ENCODE results near the gene STX10. TPM values are rescaled to one million over a fixed set of nuclear protein-coding genes. Genes with fewer than 3 reads are reported as not detected.
A peak's percentile ranks its signal among the peaks of the same experiment; 100 is the strongest.

STX10 gene
- total and polyA plus RNA-seq, 9 of the 15 experiments (the other 6 are each of a cell fraction or from before 2014, with no cell fraction given), result 0.51 to 66.3 (median 31.0) TPM

DNA sequence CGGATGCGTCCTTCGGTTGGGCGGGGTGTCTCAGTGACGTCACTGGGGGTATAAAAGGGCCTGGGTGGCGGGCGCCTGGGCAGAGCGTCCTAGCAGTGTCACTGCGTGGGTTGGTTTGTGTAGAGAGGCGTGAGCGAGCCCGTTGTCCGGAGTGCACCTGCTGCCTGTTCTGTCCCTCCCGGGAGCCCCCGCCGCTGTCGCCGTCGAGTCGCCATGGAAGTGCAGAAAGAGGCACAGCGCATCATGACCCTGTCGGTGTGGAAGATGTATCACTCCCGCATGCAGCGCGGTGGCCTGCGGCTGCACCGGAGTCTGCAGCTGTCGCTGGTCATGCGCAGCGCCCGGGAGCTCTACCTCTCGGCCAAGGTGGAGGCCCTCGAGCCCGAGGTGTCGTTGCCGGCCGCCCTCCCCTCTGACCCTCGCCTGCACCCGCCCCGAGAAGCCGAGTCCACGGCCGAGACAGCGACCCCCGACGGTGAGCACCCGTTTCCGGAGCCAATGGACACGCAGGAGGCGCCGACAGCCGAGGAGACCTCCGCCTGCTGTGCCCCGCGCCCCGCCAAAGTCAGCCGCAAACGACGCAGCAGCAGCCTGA is 2.9 kb upstream of the STX10 start (continued):
- no peak; the same call in 1 of the 2 replicates for TF ChIP-seq BMI1 (IDR thresholded peaks at IDR 0.05; ENCODE audit: low read length)
- peak; percentile 84 for TF ChIP-seq PHF8 (IDR thresholded peaks at IDR 0.05; ENCODE audit: borderline replicate concordance, low read length)
- TF ChIP-seq KLF16 (IDR thresholded peaks at IDR 0.05), result no peak
- no peak for TF ChIP-seq ZNF12 (CRISPR knock-in tag; IDR thresholded peaks at IDR 0.05)
- TF ChIP-seq NCOA6 (IDR thresholded peaks at IDR 0.05), result peak; percentile 72; the same call in 1 of the 2 replicates
- no peak for TF ChIP-seq PURB (CRISPR knock-in tag; IDR thresholded peaks at IDR 0.05; ENCODE audit: low read depth)
- TF ChIP-seq, protein P1, sequence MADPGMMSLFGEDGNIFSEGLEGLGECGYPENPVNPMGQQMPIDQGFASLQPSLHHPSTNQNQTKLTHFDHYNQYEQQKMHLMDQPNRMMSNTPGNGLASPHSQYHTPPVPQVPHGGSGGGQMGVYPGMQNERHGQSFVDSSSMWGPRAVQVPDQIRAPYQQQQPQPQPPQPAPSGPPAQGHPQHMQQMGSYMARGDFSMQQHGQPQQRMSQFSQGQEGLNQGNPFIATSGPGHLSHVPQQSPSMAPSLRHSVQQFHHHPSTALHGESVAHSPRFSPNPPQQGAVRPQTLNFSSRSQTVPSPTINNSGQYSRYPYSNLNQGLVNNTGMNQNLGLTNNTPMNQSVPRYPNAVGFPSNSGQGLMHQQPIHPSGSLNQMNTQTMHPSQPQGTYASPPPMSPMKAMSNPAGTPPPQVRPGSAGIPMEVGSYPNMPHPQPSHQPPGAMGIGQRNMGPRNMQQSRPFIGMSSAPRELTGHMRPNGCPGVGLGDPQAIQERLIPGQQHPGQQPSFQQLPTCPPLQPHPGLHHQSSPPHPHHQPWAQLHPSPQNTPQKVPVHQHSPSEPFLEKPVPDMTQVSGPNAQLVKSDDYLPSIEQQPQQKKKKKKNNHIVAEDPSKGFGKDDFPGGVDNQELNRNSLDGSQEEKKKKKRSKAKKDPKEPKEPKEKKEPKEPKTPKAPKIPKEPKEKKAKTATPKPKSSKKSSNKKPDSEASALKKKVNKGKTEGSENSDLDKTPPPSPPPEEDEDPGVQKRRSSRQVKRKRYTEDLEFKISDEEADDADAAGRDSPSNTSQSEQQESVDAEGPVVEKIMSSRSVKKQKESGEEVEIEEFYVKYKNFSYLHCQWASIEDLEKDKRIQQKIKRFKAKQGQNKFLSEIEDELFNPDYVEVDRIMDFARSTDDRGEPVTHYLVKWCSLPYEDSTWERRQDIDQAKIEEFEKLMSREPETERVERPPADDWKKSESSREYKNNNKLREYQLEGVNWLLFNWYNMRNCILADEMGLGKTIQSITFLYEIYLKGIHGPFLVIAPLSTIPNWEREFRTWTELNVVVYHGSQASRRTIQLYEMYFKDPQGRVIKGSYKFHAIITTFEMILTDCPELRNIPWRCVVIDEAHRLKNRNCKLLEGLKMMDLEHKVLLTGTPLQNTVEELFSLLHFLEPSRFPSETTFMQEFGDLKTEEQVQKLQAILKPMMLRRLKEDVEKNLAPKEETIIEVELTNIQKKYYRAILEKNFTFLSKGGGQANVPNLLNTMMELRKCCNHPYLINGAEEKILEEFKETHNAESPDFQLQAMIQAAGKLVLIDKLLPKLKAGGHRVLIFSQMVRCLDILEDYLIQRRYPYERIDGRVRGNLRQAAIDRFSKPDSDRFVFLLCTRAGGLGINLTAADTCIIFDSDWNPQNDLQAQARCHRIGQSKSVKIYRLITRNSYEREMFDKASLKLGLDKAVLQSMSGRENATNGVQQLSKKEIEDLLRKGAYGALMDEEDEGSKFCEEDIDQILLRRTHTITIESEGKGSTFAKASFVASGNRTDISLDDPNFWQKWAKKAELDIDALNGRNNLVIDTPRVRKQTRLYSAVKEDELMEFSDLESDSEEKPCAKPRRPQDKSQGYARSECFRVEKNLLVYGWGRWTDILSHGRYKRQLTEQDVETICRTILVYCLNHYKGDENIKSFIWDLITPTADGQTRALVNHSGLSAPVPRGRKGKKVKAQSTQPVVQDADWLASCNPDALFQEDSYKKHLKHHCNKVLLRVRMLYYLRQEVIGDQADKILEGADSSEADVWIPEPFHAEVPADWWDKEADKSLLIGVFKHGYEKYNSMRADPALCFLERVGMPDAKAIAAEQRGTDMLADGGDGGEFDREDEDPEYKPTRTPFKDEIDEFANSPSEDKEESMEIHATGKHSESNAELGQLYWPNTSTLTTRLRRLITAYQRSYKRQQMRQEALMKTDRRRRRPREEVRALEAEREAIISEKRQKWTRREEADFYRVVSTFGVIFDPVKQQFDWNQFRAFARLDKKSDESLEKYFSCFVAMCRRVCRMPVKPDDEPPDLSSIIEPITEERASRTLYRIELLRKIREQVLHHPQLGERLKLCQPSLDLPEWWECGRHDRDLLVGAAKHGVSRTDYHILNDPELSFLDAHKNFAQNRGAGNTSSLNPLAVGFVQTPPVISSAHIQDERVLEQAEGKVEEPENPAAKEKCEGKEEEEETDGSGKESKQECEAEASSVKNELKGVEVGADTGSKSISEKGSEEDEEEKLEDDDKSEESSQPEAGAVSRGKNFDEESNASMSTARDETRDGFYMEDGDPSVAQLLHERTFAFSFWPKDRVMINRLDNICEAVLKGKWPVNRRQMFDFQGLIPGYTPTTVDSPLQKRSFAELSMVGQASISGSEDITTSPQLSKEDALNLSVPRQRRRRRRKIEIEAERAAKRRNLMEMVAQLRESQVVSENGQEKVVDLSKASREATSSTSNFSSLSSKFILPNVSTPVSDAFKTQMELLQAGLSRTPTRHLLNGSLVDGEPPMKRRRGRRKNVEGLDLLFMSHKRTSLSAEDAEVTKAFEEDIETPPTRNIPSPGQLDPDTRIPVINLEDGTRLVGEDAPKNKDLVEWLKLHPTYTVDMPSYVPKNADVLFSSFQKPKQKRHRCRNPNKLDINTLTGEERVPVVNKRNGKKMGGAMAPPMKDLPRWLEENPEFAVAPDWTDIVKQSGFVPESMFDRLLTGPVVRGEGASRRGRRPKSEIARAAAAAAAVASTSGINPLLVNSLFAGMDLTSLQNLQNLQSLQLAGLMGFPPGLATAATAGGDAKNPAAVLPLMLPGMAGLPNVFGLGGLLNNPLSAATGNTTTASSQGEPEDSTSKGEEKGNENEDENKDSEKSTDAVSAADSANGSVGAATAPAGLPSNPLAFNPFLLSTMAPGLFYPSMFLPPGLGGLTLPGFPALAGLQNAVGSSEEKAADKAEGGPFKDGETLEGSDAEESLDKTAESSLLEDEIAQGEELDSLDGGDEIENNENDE (IDR thresholded peaks at IDR 0.05; ENCODE audit: low read depth, low read length), result no peak
- TF ChIP-seq, protein P2, sequence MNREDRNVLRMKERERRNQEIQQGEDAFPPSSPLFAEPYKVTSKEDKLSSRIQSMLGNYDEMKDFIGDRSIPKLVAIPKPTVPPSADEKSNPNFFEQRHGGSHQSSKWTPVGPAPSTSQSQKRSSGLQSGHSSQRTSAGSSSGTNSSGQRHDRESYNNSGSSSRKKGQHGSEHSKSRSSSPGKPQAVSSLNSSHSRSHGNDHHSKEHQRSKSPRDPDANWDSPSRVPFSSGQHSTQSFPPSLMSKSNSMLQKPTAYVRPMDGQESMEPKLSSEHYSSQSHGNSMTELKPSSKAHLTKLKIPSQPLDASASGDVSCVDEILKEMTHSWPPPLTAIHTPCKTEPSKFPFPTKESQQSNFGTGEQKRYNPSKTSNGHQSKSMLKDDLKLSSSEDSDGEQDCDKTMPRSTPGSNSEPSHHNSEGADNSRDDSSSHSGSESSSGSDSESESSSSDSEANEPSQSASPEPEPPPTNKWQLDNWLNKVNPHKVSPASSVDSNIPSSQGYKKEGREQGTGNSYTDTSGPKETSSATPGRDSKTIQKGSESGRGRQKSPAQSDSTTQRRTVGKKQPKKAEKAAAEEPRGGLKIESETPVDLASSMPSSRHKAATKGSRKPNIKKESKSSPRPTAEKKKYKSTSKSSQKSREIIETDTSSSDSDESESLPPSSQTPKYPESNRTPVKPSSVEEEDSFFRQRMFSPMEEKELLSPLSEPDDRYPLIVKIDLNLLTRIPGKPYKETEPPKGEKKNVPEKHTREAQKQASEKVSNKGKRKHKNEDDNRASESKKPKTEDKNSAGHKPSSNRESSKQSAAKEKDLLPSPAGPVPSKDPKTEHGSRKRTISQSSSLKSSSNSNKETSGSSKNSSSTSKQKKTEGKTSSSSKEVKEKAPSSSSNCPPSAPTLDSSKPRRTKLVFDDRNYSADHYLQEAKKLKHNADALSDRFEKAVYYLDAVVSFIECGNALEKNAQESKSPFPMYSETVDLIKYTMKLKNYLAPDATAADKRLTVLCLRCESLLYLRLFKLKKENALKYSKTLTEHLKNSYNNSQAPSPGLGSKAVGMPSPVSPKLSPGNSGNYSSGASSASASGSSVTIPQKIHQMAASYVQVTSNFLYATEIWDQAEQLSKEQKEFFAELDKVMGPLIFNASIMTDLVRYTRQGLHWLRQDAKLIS (CRISPR knock-in tag; IDR thresholded peaks at IDR 0.05), result peak; percentile 100
- TF ChIP-seq HDAC6 (IDR thresholded peaks at IDR 0.05; ENCODE audit: low read depth, low read length), result no peak
- TF ChIP-seq TEAD2 (tag; IDR thresholded peaks at IDR 0.05), result no peak
- TF ChIP-seq TEAD4 (IDR thresholded peaks at IDR 0.05; ENCODE audit: low read length), result no peak; the same call in 1 of the 2 replicates
- peak; percentile 60; the same call in 1 of the 2 replicates for TF ChIP-seq TEAD4 (CRISPR knock-in tag; IDR thresholded peaks at IDR 0.05; ENCODE audit: borderline replicate concordance)
- no peak for TF ChIP-seq FOSL1 (tag; conservative IDR thresholded peaks at IDR 0.05)

All from K562 (cell line).